Karpas-422 (cell line): ENCODE data around the gene CHRNE. TPM values are rescaled to one million over a fixed set of nuclear protein-coding genes. Genes with fewer than 3 reads are reported as not detected.
A peak's percentile ranks its signal among the peaks of the same experiment; 100 is the strongest.

Source experiments
- DNase-seq: peaks from one replicate; pipeline ENCODE4 v3.0.0-alpha.2; 2015
- H2AFZ ChIP-seq: fragments of 200-600 bp; sonication (generic); 2 replicates; pipeline ENCODE4 v1.6.1; 2014; ENCODE audit warnings: antibody characterized with exemption, low read length, mixed read lengths
- H3K27ac ChIP-seq: fragments of 200-600 bp; sonication (generic); 2 replicates; pipeline ENCODE4 v1.5.1; 2014; ENCODE audit warnings: mild to moderate bottlenecking, low read length, moderate library complexity
- H3K27me3 ChIP-seq: fragments of 200-600 bp; sonication (generic); 2 replicates; pipeline ENCODE4 v1.6.1; 2014; ENCODE audit warnings: low read length, mixed read lengths
- H3K36me3 ChIP-seq: fragments of 200-600 bp; sonication (generic); 2 replicates; pipeline ENCODE4 v1.6.1; 2014; ENCODE audit warnings: low read length, mixed read lengths; ENCODE audit not compliant: insufficient read depth
- H3K4me1 ChIP-seq: fragments of 200-600 bp; sonication (generic); 2 replicates; pipeline ENCODE4 v1.6.1; 2014; ENCODE audit warnings: mild to moderate bottlenecking, low read length, mixed read lengths
- H3K4me2 ChIP-seq: fragments of 200-600 bp; sonication (generic); 2 replicates; pipeline ENCODE4 v1.6.1; 2014; ENCODE audit warnings: low read length, low read depth, mild to moderate bottlenecking; ENCODE audit not compliant: poor library complexity, severe bottlenecking
- H3K4me3 ChIP-seq: fragments of 200-600 bp; sonication (generic); 2 replicates; pipeline ENCODE4 v1.5.1; 2014; ENCODE audit warnings: mild to moderate bottlenecking, antibody characterized with exemption, low read length, mixed read lengths
- H3K79me2 ChIP-seq: fragments of 200-600 bp; sonication (generic); 2 replicates; pipeline ENCODE4 v1.6.1; 2014; ENCODE audit warnings: mild to moderate bottlenecking, low read length, mixed read lengths
- H3K9ac ChIP-seq: fragments of 200-600 bp; sonication (generic); 2 replicates; pipeline ENCODE4 v1.6.0; 2014; ENCODE audit warnings: low read length
- H3K9me2 ChIP-seq: fragments of 200-600 bp; sonication (generic), shearing (Covaris generic); replicated peaks from 2 replicates; pipeline ENCODE4 v1.6.0; 2014; ENCODE audit warnings: mild to moderate bottlenecking, low read length, moderate library complexity; ENCODE audit not compliant: insufficient read depth
- H3K9me3 ChIP-seq: fragments of 300-700, 200-600 bp; sonication (generic); 2 replicates; pipeline ENCODE4 v1.6.1; 2014; ENCODE audit warnings: low read length, mixed read lengths
- H4K20me1 ChIP-seq: fragments of 200-600 bp; sonication (generic); 2 replicates; pipeline ENCODE4 v1.6.1; 2014; ENCODE audit warnings: mild to moderate bottlenecking, antibody characterized with exemption, low read length, low read depth; ENCODE audit not compliant: insufficient read depth
- total RNA-seq: library from RNA; depleted of rRNA; stranded (reverse); fragments of >200 nt; shearing (Covaris generic); gene quantifications from 2 replicates; pipeline ENCODE4 v1.2.3, GENCODE V29; 2014; ENCODE audit warnings: low replicate concordance; rRNA removed

Gene CHRNE
- 0.11 and 0.22 TPM in 2 replicates for total RNA-seq

DNA sequence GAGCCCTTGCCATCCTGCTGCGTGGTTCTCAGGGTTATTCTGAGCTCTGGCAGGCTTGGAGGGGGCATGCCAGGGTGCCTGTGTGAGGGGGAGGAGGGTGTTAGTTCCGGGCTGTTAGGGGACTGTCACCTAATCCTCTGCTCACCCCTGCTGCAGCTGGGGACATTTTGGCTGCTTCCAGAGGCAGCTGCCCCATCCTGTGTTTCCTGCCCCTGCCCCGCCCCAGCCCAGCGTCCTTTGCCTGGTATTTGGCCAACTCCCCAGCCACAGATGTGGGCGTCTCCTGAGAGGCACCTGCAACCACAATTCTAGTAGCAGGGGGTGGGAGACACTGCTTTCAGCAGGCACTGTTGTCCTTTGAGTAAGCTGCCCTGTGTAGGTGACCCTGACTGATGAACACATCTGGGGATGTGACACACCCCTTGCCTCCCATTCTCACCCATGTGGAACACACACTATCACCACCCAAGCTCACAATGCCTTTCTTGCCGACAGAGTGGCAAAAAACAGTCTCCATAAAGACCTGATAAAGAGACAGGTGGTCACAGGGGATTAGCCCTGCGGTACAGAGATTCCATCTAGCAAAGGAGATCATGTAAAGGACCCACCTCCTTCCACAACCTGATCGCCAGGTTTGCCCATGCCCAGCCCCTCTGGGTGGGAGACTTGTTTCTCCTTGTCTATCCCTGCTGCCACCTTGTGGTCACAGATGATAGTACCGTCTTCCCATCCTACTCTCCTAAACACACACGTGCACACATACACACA lies at the start of gene CHRNE:
Gene CHRNE, minus strand, starts transcription at position 48 of the 768 bp plus-strand sequence. Its CDS starts 35 bp downstream, at position 13.
- H3K27me3 ChIP-seq = no peaks in the 10 kb centered on the region
- H3K27ac ChIP-seq = no peak within 1 kb of the TSS
- no peaks in the 10 kb centered on the region; the same call in 1 of the 2 replicates for H3K36me3 ChIP-seq
- no peak within 1 kb of the TSS for H2AFZ ChIP-seq
- H3K4me3 ChIP-seq = no peak within 1 kb of the TSS
- H3K4me1 ChIP-seq = peaks cover 8% of the 10 kb centered on the region
- H4K20me1 ChIP-seq = 0 out of 2 replicates have a peak, but pooled peaks cover 5% of the 10 kb centered on the region
- peak; percentile 89 for DNase-seq
- no peaks in the 10 kb centered on the region for H3K9me3 ChIP-seq
- H3K9ac ChIP-seq = no peak within 1 kb of the TSS
- no peaks in the 10 kb centered on the region for H3K79me2 ChIP-seq
- no peaks in the 10 kb centered on the region for H3K9me2 ChIP-seq
- H3K4me2 ChIP-seq = no peak within 1 kb of the TSS

DNA sequence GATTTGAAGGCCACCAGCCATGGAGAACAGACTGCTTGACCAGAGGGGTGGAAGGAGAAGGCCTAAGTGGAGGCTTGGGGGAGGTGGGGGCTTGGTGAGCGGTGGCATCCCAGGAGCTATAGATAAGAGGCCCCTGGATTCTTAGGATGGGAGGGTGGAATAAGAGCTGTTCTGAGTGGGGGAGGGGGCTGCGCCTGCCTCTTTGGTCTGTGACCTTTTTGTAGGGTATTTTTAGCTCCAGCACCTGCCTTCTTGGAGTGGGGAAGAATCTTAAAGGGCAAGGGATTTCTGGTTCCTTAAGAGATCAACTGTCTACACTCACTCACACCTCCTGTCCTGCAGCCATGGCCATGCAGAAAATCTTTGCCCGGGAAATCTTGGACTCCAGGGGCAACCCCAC lies 48.6 kb upstream of the CHRNE start:
- H3K9ac ChIP-seq = peak overlapping the region; percentile 94
- H3K4me3 ChIP-seq = peak overlapping the region; percentile 99; the same call in 1 of the 2 replicates

DNA sequence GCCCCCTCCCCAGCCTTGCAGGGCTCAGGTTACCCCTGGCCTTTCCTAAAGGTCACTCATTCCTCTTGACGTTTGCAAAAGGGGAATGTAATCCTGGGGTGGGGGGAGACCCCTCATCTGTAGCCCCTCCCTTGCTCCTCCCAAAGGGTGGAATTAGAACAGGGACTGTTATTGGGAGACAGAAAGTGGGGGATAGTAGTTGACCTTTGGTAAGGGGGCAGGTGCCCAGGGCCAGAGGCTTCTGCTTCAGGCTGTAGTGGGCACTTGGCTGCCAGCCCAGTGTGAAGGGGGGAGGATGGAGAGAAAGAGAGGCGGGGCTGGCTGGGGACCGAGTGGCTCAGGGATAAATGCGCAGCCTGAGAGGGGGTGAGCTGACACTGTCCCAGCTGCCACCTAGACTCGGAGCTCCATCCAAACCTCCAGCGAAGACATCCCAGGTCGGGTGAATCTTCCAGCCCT lies 47.9 kb upstream of the CHRNE start, which contains the start of gene ENO3:
Gene ENO3, plus strand, starts transcription at position 374 of the 459 bp plus-strand sequence. CDS start 711 bp downstream, outside the sequence.
- Histone ChIP-seq H3K4me3 (peak within 1 kb of the TSS; percentile 99), H3K27ac (peak within 1 kb of the TSS; percentile 98), H2AFZ (no peak within 1 kb of the TSS), H3K4me1 (peaks cover 39% of the 10 kb centered on the region), H3K36me3 (peaks cover 16% of the 10 kb centered on the region), H4K20me1 (peaks cover 22% of the 10 kb centered on the region), H3K9me3 (no peaks in the 10 kb centered on the region), H3K9me2 (no peaks in the 10 kb centered on the region), H3K4me2 (peak within 1 kb of the TSS; percentile 98), H3K9ac (peak within 1 kb of the TSS; percentile 94), H3K27me3 (no peaks in the 10 kb centered on the region), H3K79me2 (peaks cover 32% of the 10 kb centered on the region)
- DNase-seq = peak; percentile 55

More for the DNA sequence above, 48.6 kb upstream of the CHRNE start:
- peaks cover 11% of the 10 kb centered on the region for H3K36me3 ChIP-seq
- H3K9me2 ChIP-seq = no peaks in the 10 kb centered on the region
- peaks cover 15% of the 10 kb centered on the region for H4K20me1 ChIP-seq
- H3K27ac ChIP-seq = peak overlapping the region; percentile 98
- H3K9me3 ChIP-seq = no peaks in the 10 kb centered on the region
- H3K4me2 ChIP-seq = peak overlapping the region; percentile 98
- peaks cover 27% of the 10 kb centered on the region for H3K79me2 ChIP-seq
- DNase-seq = no peak
- H2AFZ ChIP-seq = no peak overlapping the region
- H3K27me3 ChIP-seq = no peaks in the 10 kb centered on the region
- H3K4me1 ChIP-seq = peaks cover 32% of the 10 kb centered on the region

DNA sequence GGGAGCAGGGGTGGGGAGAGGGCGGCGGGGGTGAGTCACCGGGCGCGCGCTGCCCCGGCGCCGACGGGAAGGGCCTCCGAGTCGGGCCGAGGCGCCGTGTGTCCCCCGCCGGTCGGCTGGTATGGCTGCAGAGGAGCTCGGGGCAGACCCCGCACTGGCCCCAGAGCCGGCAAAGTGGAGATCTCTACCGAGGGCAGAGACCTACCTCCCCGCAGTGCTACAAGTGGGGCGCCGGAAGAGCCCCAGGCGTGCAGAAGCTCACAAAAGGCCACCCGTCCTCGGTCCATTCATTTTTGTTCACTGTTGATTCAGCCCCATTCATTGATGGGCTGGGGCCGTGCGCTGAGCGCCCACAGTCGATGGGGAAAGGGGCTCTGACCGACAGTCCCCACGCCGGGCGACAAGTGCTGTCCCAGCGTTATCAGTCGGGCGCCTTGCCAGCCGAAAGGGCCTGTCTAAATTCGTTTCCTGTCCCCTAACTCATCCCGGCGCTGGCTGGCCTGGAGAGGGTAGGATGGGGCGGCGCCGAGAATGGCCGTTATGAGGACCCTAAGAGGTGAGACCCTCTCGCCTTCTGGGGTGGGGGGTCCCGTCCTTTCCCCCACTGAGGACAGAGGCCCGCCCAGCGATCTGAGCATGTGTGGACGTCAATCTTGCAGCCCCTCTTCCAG lies 47.3 kb upstream of the CHRNE start:
- Histone ChIP-seq H3K27ac (peak overlapping the region; percentile 98), H3K9me2 (no peaks in the 10 kb centered on the region), H3K9me3 (no peaks in the 10 kb centered on the region), H3K4me2 (peak overlapping the region; percentile 98), H2AFZ (no peak overlapping the region), H3K79me2 (peaks cover 38% of the 10 kb centered on the region), H3K4me1 (peaks cover 45% of the 10 kb centered on the region), H4K20me1 (peaks cover 28% of the 10 kb centered on the region), H3K4me3 (peak overlapping the region; percentile 99), H3K36me3 (peaks cover 21% of the 10 kb centered on the region), H3K27me3 (no peaks in the 10 kb centered on the region), H3K9ac (peak overlapping the region; percentile 94)
- DNase-seq = peak; percentile 81

DNA sequence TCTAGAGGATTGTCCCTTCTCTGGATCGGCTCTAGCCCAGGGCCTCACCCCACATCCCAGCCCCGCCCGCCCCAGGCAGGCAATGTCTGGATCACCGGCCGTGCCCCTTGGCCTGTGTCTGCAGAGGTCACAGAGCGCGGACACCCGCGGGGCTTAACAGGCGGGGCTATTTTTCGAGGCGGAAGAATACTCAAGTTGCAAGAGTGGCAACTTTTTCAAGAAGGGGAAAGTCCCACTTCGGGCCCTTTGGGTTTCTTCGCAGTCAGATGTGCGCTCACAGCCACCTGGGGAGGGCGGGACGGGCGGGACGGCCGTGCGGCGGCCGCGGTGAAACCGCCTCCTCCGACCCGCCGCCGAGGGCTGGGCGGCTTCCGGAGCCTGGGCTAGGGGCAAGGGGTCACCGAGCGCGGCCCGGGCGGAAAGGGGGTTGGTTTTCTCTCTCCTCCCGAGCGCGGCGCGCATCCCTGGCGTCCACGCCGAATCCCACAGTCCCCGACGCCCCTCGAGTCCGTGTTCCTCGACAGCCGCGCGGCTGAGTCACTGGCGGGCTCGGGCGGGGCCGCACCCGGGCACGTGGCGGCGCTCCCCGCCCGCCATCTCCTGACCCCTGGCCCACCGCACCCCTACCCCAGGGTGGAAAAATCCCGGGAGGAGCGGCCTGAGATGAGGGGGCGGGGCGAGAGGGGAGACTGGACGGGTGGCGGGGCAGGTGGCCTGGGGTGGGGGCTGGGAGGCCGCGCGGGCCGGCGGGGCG lies 46.6 kb upstream of the CHRNE start:
- Histone ChIP-seq H2AFZ (0 out of 2 replicates have a peak overlapping the region, but pooled peaks have one; percentile 57), H3K27ac (peak overlapping the region; percentile 98), H3K4me2 (peak overlapping the region; percentile 98), H3K9me2 (no peaks in the 10 kb centered on the region), H3K4me3 (peak overlapping the region; percentile 99), H3K9me3 (no peaks in the 10 kb centered on the region), H3K79me2 (peaks cover 38% of the 10 kb centered on the region), H3K4me1 (peaks cover 52% of the 10 kb centered on the region), H4K20me1 (peaks cover 33% of the 10 kb centered on the region), H3K36me3 (peaks cover 21% of the 10 kb centered on the region), H3K27me3 (no peaks in the 10 kb centered on the region), H3K9ac (peak overlapping the region; percentile 94)
- DNase-seq = peak; percentile 91

DNA sequence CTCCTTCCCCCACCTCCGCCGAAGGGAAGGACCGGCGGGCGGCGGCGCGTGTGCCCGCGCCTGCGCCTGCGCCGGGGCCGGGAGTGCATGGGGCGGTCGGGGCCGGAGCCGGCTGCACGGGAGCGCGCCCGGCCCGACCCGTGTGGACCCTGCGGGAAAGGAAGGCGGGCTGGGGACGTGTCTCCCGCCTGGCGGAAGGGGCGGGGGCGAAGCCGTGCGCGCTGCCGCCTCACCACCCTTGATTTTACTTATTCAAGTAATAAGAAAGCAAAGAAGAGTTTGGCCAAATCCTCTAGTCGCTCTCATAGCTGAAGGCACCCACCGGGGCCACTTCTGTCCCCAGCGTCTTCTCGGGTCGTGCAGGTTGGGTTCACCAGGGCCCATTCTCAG lies 46.0 kb upstream of the CHRNE start:
- Histone ChIP-seq H3K9ac (peak overlapping the region; percentile 94), H4K20me1 (peaks cover 35% of the 10 kb centered on the region), H3K9me3 (no peaks in the 10 kb centered on the region), H3K4me2 (peak overlapping the region; percentile 98), H3K27ac (peak overlapping the region; percentile 98), H3K79me2 (peaks cover 38% of the 10 kb centered on the region), H3K4me1 (peaks cover 58% of the 10 kb centered on the region), H3K9me2 (no peaks in the 10 kb centered on the region), H3K27me3 (no peaks in the 10 kb centered on the region), H3K4me3 (peak overlapping the region; percentile 99), H3K36me3 (peaks cover 21% of the 10 kb centered on the region), H2AFZ (no peak overlapping the region)
- peak; percentile 96 for DNase-seq

DNA sequence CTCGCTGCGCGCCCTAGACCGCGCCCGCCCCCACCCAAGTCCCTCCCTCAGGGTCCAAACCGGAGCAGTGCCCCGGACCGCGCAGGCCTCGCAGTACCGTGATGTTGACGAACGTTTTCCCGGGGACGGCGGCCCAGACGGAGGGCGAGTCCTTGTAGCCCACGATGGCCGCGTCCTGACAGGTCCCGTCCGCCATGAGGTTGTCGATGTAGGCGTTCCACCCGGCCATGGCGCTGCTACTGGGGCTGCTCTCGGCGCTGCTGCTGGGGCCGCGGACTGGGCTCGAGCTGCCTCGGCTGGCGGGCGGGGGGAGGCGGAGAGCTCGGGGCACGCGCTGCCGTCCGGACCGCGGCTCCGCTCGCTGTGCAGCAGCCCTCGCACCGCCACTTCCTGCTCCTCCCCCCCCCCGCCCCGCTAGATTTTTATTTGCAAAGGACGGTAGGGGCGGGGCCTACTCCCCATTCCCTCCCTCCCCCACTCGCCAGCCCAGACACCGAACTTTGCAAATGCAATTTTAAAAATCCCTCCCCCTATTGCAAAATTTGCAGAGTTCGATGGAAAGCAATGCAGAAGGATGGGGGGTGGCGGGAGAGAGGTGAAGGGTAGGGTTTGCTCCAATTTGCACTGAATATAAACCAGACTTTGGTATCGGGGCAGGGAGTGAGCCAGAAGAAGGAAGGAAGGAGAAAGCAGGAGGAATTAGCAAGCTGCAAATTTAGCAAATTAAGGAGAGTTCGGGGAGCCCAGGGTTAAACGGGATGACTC lies 45.5 kb upstream of the CHRNE start, which contains the start of gene PFN1:
Gene PFN1, minus strand, starts transcription at position 365 of the 765 bp plus-strand sequence. Its CDS starts 136 bp downstream, at position 229.
- Histone ChIP-seq H3K36me3 (peaks cover 24% of the 10 kb centered on the region), H3K27me3 (no peaks in the 10 kb centered on the region), H3K79me2 (peaks cover 38% of the 10 kb centered on the region), H3K9ac (peak within 1 kb of the TSS; percentile 100), H3K9me2 (no peaks in the 10 kb centered on the region), H3K4me1 (peaks cover 63% of the 10 kb centered on the region), H3K27ac (peak within 1 kb of the TSS; percentile 98), H2AFZ (no peak within 1 kb of the TSS), H4K20me1 (peaks cover 35% of the 10 kb centered on the region), H3K4me3 (peak within 1 kb of the TSS; percentile 99), H3K4me2 (peak within 1 kb of the TSS; percentile 98), H3K9me3 (no peaks in the 10 kb centered on the region)
- DNase-seq = peak; percentile 98
